GM18499 (cell line): ENCODE data around the gene ATRNL1.
"Not testable (repeated sequence)": the region's sequence is repeated elsewhere in the genome, so short reads cannot be mapped to it uniquely, and the experiment has no call there.

Experiments
- ATAC-seq: cut with Tn5 transposase; IDR thresholded peaks from one replicate; pipeline ENCODE4 v1.9.1; 2021; ENCODE audit warnings: moderate number of reproducible peaks; ENCODE audit not compliant: insufficient read depth, unreplicated experiment

Gene ATRNL1

GRCh38 chr10:115402699-115403098 is 309.5 kb downstream of the ATRNL1 start:
- ATAC-seq: no peak

DNA sequence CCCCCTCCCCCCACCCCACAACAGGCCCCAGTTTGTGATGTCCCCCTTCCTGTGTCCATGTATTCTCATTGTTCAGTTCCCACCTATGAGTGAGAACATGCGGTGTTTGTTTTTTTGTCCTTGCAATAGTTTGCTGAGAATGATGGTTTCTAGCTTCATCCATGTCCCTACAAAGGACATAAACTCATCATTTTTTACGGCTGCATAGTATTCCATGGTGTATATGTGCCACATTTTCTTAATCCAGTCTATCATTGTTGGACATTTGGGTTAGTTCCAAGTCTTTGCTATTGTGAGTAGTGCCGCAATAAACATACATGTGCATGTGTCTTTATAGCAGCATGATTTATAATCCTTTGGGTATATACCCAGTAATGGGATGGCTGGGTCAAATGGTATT is 312.7 kb downstream of the ATRNL1 start:
- not testable (repeated sequence) for ATAC-seq

- no peak for ATAC-seq
Observed at GRCh38 chr10:115409347-115409746, 316.2 kb downstream of the ATRNL1 start.

GRCh38 chr10:115417585-115418265 is 324.6 kb downstream of the ATRNL1 start:
- no peak for ATAC-seq

DNA sequence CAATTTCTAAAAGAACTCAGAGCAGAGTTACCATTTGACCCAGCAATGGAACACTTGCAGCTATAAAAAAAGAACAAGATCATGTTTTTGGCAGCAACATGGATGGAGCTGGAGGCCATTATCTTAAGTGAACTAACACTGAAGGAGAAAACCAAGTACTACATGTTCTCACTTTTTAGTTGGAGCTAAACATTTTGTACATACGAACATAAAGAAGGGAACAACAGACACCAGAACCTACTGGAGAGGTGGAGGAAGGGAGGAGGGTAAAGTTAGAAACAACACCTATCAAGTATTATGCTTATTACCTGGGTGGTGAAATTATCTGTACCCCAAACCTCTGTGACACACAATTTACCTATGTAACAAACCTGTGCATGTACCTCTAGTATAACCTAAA is 329.5 kb downstream of the ATRNL1 start:
- no peak for ATAC-seq

GRCh38 chr10:115427611-115428010 is 334.4 kb downstream of the ATRNL1 start:
- no peak for ATAC-seq

GRCh38 chr10:115432188-115432819 is 339.1 kb downstream of the ATRNL1 start:
- no peak for ATAC-seq

- ATAC-seq: no peak
Observed at GRCh38 chr10:115436999-115437398, 343.8 kb downstream of the ATRNL1 start.

GRCh38 chr10:115441907-115442545 is 348.9 kb downstream of the ATRNL1 start:
- ATAC-seq: no peak

GRCh38 chr10:115456812-115457211 is 363.6 kb downstream of the ATRNL1 start:
- no peak for ATAC-seq

GRCh38 chr10:115483294-115483693 is 390.1 kb downstream of the ATRNL1 start:
- no peak for ATAC-seq

DNA sequence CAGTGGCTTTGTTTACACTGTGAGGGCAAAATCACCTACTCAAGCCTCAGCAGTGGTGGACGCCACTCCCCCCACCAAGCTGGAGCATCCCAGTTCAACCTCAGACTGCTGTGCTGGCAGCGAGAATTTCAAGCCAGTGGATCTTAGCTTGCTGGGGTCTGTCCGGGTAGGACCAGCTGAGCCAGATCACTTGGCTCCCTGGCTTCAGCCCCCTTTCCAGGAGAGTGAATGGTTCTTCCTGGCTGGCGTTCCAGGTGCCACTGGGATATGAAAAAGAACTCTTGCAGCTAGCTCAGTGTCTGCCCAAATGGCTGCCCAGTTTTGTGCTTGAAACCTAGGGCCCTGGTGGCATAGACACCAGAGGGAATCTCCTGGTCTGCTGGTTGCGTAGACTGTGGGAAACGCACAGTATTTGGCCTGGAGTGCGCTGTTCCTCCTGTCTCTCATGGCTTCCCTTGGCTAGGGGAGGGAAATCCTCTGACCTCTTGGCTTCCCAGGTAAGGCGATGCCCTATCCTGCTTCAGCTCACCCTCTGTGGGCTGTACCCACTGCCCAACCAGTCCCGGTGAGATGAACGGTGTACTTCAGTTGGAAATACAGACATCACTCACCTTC is 398.5 kb downstream of the ATRNL1 start:
- ATAC-seq: no peak

DNA sequence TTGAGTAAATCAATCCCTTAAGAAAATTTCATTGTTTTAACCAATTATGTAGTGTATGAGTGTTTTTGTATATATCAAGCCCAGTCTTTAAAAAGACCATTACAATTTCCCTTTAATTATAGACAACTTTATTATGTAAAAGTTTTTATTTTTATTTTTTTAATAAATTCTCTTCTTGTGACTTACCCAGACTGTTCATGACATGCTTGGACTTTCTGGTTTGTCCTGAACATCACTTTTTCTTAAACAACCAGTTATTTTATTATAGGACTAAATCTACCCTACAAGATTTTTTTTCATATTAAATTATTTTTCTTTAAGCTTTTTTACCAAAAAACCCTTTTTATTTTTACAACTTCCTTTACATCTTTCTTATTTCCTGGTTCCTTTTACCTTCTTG is 410.4 kb downstream of the ATRNL1 start:
- ATAC-seq: no peak

GRCh38 chr10:115514895-115515294 is 421.7 kb downstream of the ATRNL1 start:
- ATAC-seq: no peak

DNA sequence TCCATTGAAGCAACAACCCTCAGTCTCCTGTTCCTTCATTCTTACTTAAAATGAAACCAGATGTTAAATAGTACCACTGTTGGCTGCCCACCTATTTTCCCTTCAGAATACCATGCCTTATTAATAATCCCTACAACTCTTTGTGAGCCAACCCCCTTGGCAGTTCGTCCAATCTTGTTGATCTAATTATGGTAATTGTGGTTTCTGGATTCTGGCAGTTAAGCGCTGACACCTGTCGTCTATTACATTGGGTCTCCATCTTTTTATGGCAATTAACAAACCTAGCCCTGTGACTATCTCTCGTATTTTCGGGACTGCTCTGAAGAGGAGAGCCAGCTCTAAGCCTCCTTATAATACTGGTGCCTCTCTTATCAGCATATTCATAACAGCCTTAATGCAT is 432.0 kb downstream of the ATRNL1 start:
- no peak for ATAC-seq

GRCh38 chr10:115527682-115528081 is 434.5 kb downstream of the ATRNL1 start:
- not testable (repeated sequence) for ATAC-seq

DNA sequence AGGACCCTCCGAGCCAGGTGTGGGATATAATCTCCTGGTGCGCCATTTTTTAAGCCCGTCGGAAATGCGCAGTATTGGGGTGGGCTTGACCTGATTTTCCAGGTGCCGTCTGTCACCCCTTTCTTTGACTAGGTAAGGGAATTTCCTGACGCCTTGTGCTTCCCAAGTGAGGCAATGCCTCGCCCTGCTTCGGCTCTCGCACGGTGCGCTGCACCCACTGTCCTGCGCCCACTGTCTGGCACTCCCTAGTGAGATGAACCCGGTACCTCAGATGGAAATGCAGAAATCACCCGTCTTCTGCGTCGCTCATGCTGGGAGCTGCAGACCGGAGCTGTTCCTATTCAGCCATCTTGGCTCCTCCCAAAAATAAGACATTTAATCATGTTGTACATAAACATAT is 443.2 kb downstream of the ATRNL1 start:
- not testable (repeated sequence) for ATAC-seq

DNA sequence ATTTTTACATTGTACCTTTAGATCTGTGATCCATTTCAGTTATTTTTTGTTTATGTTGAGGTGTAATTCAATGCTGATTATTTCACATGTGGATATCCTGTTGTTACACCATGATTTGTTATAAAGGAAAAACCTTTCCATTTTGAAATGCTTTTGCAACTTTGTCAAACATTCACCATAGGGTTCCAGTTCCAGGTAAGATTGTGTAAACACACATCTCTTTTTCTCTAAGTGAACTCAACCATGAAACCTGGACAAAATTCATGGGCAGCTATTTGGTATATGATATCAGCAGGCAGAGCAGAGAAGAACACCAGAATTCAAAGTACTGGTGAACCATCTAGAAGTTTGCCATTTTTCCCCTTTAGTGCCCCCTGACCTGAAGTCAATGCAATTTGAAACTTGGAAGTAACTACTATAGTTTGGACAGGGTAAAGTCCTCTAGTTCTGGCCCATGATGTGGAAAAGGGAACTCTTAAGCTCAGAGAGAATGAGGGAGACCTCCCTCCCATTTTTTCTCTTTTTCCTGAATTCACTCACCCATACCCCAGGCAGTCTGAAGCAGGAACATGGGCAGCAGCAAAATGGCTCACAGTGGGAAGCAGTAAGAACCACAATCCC is 446.1 kb downstream of the ATRNL1 start:
- ATAC-seq: no peak

GRCh38 chr10:115555887-115556402 is 462.8 kb downstream of the ATRNL1 start:
- ATAC-seq: no peak

DNA sequence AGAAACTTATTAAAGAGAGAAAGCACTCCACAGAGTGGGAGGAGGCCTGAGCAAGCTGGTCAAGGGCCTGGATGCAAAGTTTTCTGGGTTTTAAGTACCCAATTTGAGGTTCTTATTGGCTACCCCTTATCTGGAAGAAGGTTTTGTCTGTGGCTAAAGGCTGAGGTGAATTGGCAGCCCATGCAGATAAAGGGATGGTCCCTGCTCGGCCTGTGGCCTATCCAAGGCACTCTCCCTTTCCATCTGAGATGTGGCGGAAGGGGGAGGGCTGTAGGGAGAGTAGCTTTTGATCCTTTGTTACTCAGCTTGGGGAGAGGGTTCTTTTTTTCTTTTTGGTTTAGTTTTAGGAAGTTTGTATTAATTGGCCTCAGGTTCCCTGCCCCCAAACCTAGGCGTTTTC is 465.1 kb downstream of the ATRNL1 start:
- ATAC-seq: no peak

- ATAC-seq: no peak
Observed at GRCh38 chr10:115566867-115567266, 473.7 kb downstream of the ATRNL1 start.
